PFSK-1 (cell line): ENCODE data around the gene ASCL5.

Source experiments
- FOXP2 ChIP-seq: optimal IDR thresholded peaks from 2 replicates; pipeline ENCODE3; 2011; ENCODE audit warnings: borderline replicate concordance, control low read depth, inconsistent platforms; ENCODE audit not compliant: insufficient read depth; ENCODE audit errors: extremely low read length, extremely low read depth
- POLR2AphosphoS5 ChIP-seq: IDR thresholded peaks from 2 replicates; pipeline ENCODE4 v1.6.1; 2012; ENCODE audit warnings: low read depth, mild to moderate bottlenecking, control low read depth, low read length, moderate library complexity
- SIN3A ChIP-seq: IDR thresholded peaks from 2 replicates; pipeline ENCODE4 v1.6.1; 2012; ENCODE audit warnings: mild to moderate bottlenecking, low read length, moderate library complexity, borderline replicate concordance; ENCODE audit not compliant: insufficient read depth
- TAF1 ChIP-seq: IDR thresholded peaks from 2 replicates; pipeline ENCODE4 v1.6.1; 2012; ENCODE audit warnings: low read length, control low read depth, borderline replicate concordance; ENCODE audit not compliant: insufficient read depth
- TF ChIP-seq, protein P1 (sequence below), 2 experiments: IDR thresholded peaks; 2 replicates each; pipeline versions ENCODE4 v1.6.1 to v1.8.0; 2011 to 2012; ENCODE audit warnings: low read depth in 2 of 2, low read length in 2 of 2, control low read depth in 1 of 2, inconsistent platforms in 1 of 2, mild to moderate bottlenecking in 1 of 2, moderate library complexity in 1 of 2; ENCODE audit not compliant: insufficient read depth in 1 of 2

DNA sequence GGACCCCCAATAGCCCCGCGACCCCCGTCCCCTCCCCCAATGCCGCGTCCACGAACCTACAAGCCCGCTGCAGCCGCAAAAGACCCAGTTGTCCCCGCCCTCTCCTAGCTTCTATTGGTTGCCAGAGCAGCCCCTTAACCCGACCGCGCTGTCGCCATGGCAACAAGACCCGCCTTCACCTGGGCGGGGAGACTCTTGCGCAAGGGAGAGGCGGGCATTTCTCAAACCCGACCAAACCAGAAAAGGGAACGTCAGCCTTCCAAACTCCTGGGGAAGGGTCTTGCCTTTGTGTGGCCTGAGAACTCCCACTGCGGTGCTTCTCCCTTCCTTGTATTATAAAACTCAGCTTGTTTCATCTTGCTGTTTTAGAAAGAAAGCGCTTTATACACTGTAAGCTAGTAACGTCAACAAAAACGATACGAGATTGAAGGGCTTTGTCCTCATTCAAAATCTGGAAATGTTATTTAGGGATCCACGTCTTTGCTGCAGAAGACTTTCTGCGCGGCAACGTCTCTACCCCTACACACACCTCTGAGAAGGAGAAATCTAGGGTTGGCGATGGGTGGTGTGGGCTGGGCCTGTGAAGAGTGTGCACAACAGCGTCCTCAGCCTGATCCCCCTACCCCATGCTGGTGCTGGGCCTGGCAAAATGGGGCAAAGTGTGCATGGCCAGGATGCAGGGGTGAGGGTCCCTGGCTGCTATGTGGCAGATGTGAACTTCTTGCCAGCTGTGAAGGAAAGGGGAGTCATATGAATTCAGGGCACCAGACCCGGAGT is 27.6 kb upstream of the ASCL5 start, which contains the start of gene TMEM9:
- TF ChIP-seq POLR2AphosphoS5 (peak; percentile 36; the same call in 1 of the 2 replicates), TAF1 (no peak), SIN3A (no peak), FOXP2 (peak; percentile 52)
- TF ChIP-seq, protein P1, sequence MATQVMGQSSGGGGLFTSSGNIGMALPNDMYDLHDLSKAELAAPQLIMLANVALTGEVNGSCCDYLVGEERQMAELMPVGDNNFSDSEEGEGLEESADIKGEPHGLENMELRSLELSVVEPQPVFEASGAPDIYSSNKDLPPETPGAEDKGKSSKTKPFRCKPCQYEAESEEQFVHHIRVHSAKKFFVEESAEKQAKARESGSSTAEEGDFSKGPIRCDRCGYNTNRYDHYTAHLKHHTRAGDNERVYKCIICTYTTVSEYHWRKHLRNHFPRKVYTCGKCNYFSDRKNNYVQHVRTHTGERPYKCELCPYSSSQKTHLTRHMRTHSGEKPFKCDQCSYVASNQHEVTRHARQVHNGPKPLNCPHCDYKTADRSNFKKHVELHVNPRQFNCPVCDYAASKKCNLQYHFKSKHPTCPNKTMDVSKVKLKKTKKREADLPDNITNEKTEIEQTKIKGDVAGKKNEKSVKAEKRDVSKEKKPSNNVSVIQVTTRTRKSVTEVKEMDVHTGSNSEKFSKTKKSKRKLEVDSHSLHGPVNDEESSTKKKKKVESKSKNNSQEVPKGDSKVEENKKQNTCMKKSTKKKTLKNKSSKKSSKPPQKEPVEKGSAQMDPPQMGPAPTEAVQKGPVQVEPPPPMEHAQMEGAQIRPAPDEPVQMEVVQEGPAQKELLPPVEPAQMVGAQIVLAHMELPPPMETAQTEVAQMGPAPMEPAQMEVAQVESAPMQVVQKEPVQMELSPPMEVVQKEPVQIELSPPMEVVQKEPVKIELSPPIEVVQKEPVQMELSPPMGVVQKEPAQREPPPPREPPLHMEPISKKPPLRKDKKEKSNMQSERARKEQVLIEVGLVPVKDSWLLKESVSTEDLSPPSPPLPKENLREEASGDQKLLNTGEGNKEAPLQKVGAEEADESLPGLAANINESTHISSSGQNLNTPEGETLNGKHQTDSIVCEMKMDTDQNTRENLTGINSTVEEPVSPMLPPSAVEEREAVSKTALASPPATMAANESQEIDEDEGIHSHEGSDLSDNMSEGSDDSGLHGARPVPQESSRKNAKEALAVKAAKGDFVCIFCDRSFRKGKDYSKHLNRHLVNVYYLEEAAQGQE (IDR thresholded peaks at IDR 0.05; ENCODE audit: insufficient read depth in 1 of 2, low read depth in 2 of 2, low read length in 2 of 2), result no peak
